Fibroblast of skin of left biceps (primary cell): ENCODE results near the gene SMAGP.
A peak's percentile ranks its signal among the peaks of the same experiment; 100 is the strongest.
"Not testable (repeated sequence)": the region's sequence is repeated elsewhere in the genome, so short reads cannot be mapped to it uniquely, and the experiment has no call there.

Source experiments
- DNase-seq, 2 experiments: peaks; one replicate each; pipeline ENCODE4 v3.0.0-alpha.2; 2013; ENCODE audit warnings: low read depth in 2 of 2

The SMAGP gene

DNA sequence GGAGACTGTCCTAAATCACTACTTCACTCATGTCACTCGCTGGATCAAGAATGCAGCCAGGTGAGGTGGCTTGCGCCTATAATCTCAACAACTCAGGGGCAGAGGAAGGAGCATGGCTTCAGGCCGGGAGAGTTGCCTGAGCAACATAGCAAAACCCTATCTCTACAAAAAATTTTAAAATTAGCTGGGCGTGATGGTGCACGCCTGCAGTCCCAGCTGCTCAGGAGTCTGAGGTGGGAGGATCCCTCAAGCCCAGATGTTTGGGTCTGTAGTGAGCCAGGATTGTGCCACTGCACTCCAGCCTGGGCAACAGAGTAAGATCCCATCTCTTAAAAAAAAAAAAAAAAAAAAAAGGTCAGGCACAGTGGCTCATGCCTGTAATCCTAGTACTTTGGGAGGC lies 5.9 kb downstream of the SMAGP start:
- DNase-seq, result no peak

DNA sequence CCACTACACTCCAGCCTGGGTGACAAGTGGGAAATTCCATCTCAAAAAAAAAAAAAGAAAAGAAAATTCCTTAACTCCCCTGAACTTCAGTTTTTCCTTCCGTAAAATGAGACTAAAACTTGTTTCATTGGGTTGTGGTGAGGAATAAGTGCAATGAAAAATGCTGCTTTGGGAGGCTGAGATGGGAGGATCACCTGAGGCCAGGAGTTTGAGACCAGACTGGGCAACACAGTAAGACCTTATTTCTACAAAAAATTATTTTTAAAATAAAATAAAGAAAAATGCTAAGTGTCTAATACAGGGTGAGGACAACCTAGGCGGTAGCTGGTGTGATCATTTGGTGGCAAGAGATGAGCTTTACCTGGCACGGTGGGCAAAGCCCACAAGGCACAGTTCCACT lies 6.9 kb downstream of the SMAGP start:
- no peak for DNase-seq

DNA sequence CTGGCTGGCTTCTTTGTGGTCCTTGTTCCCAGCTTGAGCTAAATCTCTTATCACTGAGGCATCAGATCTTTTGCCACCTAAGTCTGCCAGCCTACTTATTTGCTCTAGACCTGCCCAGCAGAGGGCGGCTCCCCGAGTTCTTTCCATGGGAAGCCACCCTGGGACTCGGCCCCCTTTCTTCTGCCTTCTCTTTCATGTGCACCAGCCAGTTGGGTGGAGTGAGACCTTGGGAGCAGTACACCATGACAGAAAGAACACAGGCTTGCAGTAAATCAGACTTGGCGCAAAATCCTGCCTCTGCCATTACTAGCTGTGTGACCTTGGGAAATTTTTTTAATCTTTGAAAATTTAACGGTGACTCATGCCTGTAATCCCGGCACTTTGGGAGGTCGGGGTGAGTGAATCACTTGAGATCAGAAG lies 7.4 kb downstream of the SMAGP start:
- no peak for DNase-seq

DNA sequence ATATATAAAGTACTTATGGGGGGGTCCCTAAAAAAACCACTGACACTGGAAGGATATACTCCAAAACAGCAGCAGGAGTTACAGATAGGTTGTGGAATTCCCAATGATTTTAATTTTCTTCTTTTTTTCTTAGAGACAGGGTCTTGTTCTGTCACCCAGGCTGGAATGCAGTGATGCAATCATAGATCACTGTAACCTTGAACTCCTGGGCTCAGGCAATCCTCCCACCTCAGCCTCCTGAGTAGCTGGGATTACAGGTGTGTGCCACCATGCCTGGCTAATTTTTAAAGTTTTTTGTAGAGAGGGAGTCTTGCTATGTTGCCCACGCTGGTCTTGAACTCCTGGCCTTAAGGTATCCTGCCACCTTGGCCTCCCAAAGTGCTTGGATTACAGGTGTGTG lies 10.6 kb downstream of the SMAGP start:
- not testable (repeated sequence) for DNase-seq

DNA sequence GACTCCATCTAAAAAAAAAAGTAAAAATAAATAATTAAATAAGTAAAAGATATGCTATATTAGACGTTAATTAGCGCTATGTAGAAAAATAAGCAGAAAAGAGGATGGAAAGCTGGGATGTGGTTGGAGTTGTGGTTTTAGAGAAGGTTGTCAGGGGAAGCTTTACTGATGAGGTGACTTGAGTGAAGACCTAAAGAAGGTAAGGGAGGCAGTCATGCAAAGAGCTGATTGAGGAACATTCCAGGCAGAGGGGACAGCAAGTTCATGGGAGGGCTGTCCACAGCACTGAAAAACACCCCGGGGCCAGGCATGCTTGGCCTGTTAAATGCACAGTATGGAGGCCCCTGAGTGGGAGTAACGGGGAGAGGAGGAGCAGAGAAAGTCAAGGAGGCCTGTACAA lies 15.7 kb downstream of the SMAGP start:
- DNase-seq, result no peak

DNA sequence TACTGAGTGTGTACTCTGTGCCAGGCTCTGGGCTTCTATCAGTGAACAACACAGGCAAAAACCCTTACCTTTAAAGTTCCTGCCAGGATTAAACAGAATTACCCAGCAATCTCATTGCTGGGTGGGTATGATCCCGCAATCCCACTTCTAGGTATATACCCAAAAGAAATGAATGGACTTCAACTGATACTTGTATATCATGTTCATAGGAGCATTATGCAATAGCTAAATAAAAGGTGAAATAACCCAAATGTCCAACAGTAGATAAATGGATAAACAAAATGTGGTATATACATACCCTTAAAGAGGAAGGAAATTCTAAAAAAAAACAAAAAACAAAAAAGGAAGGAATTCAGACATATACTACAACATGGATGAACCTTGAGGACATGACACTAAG lies 16.9 kb downstream of the SMAGP start:
- DNase-seq, result no peak

DNA sequence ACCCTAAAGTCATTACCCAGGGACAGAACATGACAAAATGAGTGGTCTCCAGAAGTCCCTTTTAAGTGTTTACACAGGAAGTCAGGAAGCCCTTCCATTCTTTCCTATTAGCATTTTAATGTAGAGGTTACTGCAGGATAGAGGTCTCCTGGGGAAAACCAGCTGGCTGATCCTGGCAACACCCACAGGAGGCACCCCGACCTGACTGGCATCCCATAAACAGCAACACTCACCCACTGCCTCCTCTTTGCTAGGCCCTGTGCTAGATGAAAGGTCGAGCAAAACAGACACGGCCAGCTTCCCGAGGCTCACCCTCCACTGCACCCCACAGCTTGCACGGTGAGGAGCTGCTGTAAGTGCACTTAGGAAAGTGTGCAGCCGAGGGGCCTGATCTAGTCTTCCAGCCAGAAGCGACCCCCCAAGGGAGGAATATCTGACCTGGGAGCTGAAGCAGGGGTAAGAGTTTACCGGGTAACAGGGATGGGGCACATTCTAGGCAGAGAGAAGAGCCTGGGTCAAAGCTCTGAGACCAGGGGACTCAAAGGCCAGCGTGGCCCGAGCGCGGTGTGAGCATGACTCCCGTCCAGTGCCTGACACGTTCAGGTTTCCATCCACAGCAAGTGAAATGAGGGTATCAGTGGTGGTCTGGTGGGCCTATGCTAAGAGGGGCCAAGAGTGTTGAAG lies 22.6 kb downstream of the SMAGP start:
- no peak for DNase-seq

DNA sequence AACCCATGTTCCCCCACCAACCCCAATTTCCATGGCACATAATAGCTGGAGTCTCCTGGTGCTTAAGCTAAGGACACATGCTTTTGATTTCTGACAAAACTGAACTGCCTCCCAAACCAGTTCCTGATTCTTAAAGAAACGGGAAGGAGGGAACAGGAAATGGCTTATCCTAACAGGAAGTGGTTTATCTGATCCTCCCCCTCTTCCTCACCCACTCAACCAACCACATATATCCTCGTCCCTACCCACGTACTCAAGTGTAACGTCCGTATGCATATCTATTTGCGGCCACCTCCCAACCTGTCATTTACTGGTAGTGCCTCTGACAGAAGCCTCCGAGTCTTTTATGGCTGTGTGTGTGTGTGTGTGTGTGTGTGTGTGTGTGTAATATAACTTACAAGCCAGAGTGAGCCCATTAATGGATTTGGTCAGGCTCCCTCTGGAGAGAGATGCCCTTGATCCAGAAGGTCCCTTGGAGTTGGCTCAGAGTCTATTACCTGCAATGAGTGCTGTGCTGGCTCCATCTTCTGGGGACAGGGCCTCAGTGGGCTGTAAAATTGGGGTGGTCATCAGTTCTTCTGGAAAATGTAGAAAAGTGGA lies 23.9 kb downstream of the SMAGP start:
- DNase-seq, result no peak

DNA sequence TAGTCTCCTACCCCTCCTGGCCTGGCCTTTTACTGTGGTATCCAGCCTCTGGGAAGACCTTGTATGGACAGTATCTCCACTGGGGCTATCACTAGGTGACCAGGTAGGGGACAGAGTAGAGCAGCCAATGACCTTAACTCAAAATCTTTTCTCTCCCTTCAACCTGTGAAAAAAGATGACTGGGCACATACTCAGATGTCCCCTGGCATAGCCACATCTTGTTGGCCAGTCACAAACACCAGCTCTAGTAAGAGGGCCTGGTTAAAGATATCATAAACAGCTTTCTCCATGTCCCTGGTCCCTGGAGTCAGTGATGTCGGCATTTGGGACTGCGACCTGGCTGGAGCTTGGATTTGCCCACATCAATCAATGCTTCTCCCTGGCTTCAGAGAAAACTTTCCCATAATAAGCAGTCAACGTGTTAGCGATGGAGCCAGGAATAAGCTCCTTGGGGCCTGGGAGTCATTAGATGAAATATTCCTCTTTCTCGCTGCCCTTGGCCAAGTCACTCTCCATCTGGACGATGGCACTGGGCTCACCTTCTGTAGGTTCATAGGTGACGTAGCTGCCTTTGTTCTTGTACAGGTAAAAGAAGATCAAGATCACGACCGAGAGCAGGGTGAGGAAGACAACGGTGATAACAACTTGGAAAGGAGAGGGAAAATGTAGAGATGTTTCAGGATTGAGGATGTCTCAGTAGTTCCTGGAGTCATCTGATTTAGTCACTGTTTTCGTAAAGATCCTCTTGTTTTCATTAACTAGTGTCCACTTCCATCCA lies 24.6 kb downstream of the SMAGP start:
- no peak for DNase-seq

DNA sequence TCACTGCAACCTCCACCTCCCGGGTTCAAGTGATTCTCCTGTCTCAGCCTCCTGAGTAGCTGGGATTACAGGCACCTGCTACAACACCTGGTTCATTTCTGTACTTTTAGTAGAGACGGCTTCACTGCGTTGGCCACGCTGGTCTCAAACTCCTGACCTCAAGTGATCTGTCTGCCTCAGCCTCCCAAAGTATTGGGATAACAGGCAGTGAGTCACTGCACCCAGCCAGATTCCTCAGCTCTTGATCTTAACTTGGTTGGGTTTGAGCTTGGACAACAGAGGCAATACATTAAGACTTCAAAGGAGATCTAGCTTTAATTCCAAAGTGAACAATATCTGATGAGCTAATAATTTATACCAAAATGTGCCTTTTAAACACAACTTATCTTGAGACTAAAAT lies 25.9 kb downstream of the SMAGP start:
- DNase-seq, result no peak

DNA sequence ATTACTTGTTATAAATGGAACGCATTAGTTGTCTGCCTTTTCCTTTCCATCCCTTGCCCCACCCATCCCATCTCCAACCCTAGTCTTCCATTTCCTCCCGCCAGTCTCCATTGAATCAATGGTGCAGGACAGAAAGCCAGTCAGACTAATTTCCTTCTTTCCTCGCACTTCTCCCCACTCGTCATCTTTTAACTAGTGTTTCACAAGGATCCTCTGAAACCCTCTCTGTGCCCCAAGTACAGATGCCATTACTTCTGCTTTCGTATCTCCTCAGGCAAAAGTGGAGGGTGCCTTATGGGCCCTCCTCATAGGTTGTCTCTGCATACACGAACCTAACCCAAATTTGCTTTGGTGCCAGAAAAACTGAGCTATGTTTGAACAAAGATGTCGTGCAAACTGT lies 27.3 kb downstream of the SMAGP start:
- DNase-seq, result no peak

DNA sequence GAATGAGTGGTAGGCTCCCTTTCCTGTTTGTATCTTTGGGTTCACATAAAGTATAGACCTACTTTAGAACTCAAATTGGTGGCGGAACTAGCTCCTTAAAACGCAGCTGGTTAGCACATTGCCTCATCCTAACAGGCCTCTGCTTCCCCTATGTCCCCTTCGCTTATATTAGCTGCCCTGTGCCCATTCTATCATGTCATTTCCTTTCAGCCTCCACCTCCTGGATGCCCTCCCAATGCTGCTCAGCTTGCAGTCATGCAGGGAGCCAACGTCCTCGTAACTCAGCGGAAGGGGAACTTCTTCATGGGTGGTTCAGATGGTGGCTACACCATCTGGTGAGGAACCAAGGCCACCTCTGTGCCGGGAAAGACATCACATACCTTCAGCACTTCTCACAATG lies 28.1 kb downstream of the SMAGP start:
- DNase-seq, result no peak

DNA sequence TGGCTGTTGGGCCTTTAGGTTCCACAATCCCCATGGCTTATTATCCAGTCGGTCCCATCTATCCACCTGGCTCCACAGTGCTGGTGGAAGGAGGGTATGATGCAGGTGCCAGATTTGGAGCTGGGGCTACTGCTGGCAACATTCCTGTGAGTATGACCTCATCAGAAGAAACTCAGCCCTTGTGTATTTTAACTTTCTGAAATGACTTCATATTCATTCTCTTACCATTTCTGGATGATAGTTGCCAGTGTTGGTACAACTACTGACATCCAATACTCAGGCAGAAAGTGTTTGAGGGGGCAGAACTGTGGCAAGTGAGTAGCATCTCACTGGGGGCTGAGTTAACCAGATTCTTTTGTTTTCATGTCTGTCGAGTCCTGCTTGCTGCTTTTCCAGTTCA lies 29.2 kb downstream of the SMAGP start:
- no peak for DNase-seq

DNA sequence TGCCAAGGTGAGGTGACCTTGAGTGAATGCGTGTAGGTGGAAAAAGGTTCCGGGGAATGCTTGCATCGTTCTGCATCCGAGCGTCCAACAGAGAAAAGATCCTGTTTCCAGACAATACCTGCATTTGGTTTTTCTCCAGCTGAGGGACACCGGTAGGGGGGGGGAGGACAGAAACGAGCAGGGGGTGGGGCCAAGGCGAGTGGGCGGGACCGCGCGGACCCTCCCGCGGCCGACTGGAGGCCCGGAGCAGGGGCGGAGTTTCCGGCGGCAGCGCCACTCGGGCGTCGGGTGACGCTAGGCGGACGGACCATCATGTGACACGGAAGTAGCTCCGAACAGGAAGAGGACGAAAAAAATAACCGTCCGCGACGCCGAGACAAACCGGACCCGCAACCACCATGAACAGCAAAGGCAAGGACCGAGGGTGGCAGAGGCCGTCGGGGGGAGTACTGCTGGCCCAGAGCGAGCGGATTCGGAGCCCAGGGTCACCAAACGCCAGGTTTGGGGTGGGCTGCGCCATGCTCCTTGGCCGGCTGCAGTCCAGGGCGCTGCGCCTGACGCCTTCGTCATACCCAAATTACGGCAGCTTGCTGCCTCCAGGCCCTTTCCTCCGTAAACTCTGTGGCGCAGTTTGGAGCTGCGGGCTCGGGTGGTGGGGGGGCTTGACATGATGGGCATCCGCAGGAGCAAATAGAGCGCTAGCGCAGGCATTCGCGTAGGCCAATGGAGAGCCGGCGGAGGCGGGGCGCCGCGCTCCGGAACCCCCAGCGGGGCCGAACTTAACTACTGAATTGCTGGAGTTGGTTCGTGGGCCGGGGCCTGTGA lies 31.5 kb downstream of the SMAGP start, which contains the start of gene DAZAP2:
Gene DAZAP2 (plus strand): TSS at position 317 of the 825 bp plus-strand sequence. CDS start 82 bp downstream, at position 399.
- peak; percentile 82 to 84 for DNase-seq

DNA sequence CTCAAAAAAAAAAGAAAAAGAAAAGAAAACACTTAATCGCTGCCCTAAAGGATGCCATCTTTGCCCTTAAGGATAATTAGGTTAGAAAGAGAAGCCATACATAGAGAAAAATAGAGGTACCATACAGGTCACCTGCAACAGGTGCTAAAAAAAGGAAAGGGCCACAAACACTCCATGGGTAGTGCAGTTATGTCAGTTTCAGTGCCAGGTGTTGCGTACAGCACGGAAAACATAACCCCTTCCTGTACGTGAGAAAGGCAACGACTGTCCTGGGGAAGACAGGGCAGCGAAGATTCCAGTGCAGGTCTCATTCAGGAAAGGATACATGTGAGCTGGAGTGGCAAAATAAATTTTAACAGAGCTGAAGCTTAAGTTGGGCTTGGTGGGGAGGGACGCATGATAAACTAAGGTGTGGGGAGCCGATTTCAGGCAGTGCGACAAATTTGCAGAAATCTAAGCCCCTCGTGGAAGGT lies 32.1 kb downstream of the SMAGP start:
- no peak for DNase-seq

DNA sequence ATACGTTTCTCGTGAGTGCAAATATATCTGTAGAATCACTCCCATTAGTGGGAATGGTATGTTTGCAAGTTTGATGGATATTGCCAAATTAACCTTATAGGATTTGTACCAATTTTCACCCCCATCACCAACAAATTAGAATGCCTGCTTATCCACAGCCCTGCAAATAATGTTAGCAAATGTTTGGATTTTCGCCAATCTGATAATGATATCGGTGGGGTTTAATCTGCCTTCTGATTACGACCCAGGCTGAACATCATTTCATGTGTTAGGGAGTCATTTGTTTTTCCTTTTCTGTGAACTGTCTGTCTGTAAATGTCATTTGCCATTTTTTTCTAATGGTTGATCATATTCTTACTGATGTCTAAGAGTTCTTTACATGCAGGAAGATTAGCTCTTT lies 35.7 kb downstream of the SMAGP start:
- DNase-seq, result no peak

DNA sequence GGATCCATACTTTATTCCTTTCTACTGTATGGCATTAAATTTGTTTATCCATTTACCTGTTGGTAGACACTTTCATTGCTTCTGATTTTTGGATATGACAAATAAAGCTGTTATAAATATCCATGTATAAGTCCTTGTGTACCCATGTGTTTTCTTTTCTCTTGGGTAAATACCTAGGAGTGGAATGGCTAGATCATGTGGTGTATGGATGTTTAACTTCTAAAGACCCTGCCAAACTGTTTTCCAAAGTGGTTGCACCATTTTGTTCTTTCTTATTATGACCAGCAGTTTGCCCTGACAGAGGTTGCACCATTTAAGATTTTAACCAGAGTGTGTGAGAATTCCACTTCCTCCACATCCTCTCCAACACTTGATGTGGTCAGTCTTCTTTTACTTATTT lies 37.6 kb downstream of the SMAGP start:
- DNase-seq, result no peak

DNA sequence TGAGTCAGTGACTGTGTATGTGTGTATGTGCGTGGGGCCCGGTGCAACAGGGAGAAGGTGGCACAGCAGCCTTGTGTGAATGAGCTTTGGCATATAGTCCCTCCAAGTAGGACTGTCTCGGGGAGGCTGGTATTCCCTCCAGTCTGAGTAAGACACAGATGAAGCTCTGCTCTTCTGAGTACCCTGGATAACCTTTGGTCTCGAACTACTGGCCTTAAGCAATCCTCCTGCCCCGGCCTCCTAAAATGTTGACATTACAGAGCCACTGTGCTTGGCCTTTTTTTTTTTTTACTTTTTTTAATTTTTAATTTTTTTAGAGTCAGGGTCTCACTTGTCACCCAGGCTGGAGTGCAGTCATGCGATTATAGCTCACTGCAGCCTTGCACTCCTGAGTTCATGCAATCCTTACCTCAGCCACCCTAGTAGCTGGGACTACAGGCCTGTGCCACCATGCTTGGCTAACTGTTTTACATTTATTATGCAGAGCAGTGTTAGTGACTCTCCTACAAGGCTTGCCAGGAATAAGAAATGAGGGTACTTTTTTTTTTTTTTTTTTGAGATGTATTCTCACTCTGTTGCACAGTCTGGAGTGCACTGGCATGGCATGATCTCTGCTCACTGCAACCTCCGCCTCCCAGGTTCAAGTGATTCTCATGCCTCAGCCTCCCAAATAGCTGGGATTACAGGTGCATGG lies 41.0 kb downstream of the SMAGP start:
- DNase-seq, result no peak

DNA sequence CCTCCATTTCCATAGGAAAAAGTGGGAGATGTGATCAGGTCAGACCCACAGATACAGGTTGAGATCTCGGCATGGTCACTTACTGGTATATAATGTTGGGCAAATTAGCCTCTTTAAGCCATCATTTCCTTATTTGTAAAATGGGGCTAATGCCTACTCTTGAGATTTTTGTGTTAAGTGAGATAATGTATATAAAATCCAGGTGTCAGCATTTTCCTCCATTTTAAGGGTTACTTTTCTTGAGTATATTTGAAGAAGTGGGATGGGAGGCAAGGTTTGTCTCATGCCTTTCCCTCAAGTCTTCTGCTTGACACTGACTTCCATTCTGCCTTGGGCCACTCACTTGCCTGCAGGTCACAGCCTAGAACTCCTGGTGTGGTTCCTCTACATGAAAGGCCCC lies 42.3 kb downstream of the SMAGP start:
- DNase-seq, result no peak

DNA sequence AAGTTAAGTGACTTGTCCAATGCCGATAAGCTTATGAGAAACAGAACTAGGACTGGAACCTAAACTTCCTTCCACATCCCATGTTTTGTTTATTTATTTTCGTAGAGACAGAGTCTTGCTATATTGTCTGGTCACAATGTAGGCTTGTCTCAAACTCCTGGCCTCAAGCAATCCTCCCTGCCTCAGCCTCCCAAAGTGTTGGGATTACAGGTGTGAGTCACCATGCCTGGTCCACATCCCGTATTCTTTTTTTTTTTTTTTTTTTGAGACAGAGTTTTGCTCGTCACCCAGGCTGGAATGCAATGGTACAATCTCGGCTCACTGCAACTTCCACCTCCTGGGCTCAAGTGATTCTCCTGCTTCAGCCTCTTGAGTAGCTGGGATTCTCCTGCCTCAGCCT lies 43.1 kb downstream of the SMAGP start:
- not testable (repeated sequence) for DNase-seq

DNA sequence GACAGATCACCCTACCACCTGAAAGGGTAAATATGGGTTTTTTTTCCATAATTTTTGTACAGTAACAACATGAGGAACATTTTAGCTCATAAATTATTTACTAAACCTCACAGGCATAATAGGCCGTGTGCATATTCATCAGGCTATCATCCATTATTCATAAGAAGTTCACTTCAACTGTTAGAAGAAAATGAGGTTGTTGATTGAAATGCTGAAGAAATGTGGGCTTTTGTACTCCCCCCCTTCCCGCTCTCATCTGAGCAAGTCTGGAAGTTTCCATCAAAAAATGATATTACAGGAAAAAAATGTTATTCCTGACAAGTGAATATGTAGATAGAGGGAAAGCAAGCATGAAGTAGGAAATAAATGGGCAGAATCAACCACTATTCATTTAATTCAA lies 44.4 kb downstream of the SMAGP start:
- DNase-seq, result no peak
